ENCODE data around the gene ZBTB16. TPM values are rescaled to one million over a fixed set of nuclear protein-coding genes. Genes with fewer than 3 reads are reported as not detected.

ZBTB16 gene
- total RNA-seq, 3 donors from 2014 or later (not counting 1 experiment from before 2014, with no cell fraction given), result 104 to 224 (median 156) TPM

GRCh38 chr11:114173843-114174242, 114.3 kb downstream of the ZBTB16 start:
- Histone ChIP-seq H3K9me3 (ENCODE audit: control insufficient read depth, insufficient read depth, low read length) (no peaks in the 10 kb centered on the region), H3K4me1 (ENCODE audit: control insufficient read depth, insufficient read depth, low read length) (peaks cover 75% of the 10 kb centered on the region), H3K36me3 (ENCODE audit: control insufficient read depth, insufficient read depth, low read length) (no peaks in the 10 kb centered on the region), H3K27ac (ENCODE audit: low read length) (peak overlapping the region; percentile 64), H3K4me3 (ENCODE audit: low read length) (no peak overlapping the region), H3K27me3 (ENCODE audit: control insufficient read depth, insufficient read depth, low read length) (no peaks in the 10 kb centered on the region)
- Mint-ChIP-seq H3K4me1 (peaks cover 97 to 99% of the 10 kb centered on the region in 2 donors), H3K36me3 (no peaks in the 10 kb centered on the region), H3K27me3 (ENCODE audit: low read depth in 2 of 2) (no peaks in the 10 kb centered on the region), H3K4me3 (peak overlapping the region; percentile 77), H3K27ac (peak overlapping the region; percentile 61 to 85), H3K9me3 (no peaks in the 10 kb centered on the region)
- DNase-seq (no peak), ATAC-seq (no peak)
- WGBS (ENCODE audit: insufficient coverage), result 89% methylated on average over 3 of the region's 5 CpGs
- TF ChIP-seq CTCF (IDR thresholded peaks at IDR 0.05), result no peak
- intact Hi-C loops (cut with micrococcal nuclease), result no loop called here

- no peaks in the 10 kb centered on the region for H3K27me3 ChIP-seq (ENCODE audit: control insufficient read depth, insufficient read depth, low read length)
- no peaks in the 10 kb centered on the region for H3K27me3 Mint-ChIP-seq (ENCODE audit: low read depth in 2 of 2)
- no peaks in the 10 kb centered on the region for H3K9me3 ChIP-seq (ENCODE audit: control insufficient read depth, insufficient read depth, low read length)
- no peak overlapping the region for H3K4me3 ChIP-seq (ENCODE audit: low read length)
- H3K4me1 ChIP-seq (ENCODE audit: control insufficient read depth, insufficient read depth, low read length), result peaks cover 73% of the 10 kb centered on the region
- H3K27ac Mint-ChIP-seq, result peak overlapping the region; percentile 61 to 85
- peaks cover 96 to 98% of the 10 kb centered on the region in 2 donors for H3K4me1 Mint-ChIP-seq
- TF ChIP-seq CTCF (IDR thresholded peaks at IDR 0.05), result no peak
- no peak overlapping the region for H3K4me3 Mint-ChIP-seq
- intact Hi-C loops (cut with micrococcal nuclease), result no loop called here
- no peaks in the 10 kb centered on the region for H3K9me3 Mint-ChIP-seq
- no peaks in the 10 kb centered on the region for H3K36me3 Mint-ChIP-seq
- H3K27ac ChIP-seq (ENCODE audit: low read length), result no peak overlapping the region
- no peaks in the 10 kb centered on the region for H3K36me3 ChIP-seq (ENCODE audit: control insufficient read depth, insufficient read depth, low read length)
- peak in 1 of 2 donors; percentile 3 for DNase-seq
- no peak for ATAC-seq
- WGBS (ENCODE audit: insufficient coverage), result 70% methylated on average over 2 of the region's 3 CpGs
Measured at GRCh38 chr11:114174712-114175495, 115.4 kb downstream of the ZBTB16 start.

DNA sequence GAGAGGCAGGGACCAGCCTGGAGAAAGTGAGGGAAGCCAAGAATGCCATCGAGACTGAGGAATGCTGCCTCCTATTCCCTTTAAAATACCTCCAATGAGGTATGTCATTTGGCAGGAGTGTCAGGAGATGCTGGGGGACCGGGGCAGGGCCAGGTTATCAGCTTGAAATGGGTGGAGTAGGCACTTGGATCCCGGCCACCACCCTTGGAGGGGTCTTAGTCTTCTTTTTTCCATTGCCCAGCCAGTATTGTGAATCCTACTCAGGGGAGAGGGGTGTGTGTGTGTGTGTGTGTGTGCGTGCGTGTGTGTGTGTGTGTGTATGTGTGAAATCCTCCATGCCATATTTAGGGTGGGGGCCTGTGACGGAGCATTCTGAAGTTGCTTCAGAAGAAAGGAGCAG, 116.2 kb downstream of the ZBTB16 start:
- intact Hi-C loops (cut with micrococcal nuclease), result no loop called here
- no peak for DNase-seq
- WGBS (ENCODE audit: insufficient coverage), result 82% methylated on average over 6 of the region's 6 CpGs
- no peak for TF ChIP-seq CTCF (IDR thresholded peaks at IDR 0.05)
- no peaks in the 10 kb centered on the region for H3K9me3 ChIP-seq (ENCODE audit: control insufficient read depth, insufficient read depth, low read length)
- Mint-ChIP-seq H3K4me1 (peaks cover 96 to 98% of the 10 kb centered on the region in 2 donors), H3K4me3 (peak overlapping the region; percentile 21), H3K36me3 (no peaks in the 10 kb centered on the region), H3K9me3 (no peaks in the 10 kb centered on the region), H3K27me3 (ENCODE audit: low read depth in 2 of 2) (no peaks in the 10 kb centered on the region), H3K27ac (peak overlapping the region; percentile 61 to 85)
- no peak overlapping the region for H3K27ac ChIP-seq (ENCODE audit: low read length)
- H3K27me3 ChIP-seq (ENCODE audit: control insufficient read depth, insufficient read depth, low read length), result no peaks in the 10 kb centered on the region
- peaks cover 76% of the 10 kb centered on the region for H3K4me1 ChIP-seq (ENCODE audit: control insufficient read depth, insufficient read depth, low read length)
- no peaks in the 10 kb centered on the region for H3K36me3 ChIP-seq (ENCODE audit: control insufficient read depth, insufficient read depth, low read length)
- no peak for ATAC-seq
- no peak overlapping the region for H3K4me3 ChIP-seq (ENCODE audit: low read length)

Data from natural killer cell (primary cell).